GM08714 (cell line): ENCODE results near the gene SCFD2.
"Not testable (repeated sequence)": the region's sequence is repeated elsewhere in the genome, so short reads cannot be mapped to it uniquely, and the experiment has no call there.

ENCODE experiments used
- H3K4me3 ChIP-seq: fragments of 200-500 bp; sonication (Bioruptor generic); 2 replicates; pipeline ENCODE4 v1.5.1; 2014; ENCODE audit warnings: mild to moderate bottlenecking, low read length, inconsistent platforms
- ZNF274 ChIP-seq: IDR thresholded peaks from 2 replicates; pipeline ENCODE4 v1.6.1; 2012; ENCODE audit warnings: mild to moderate bottlenecking, low read depth, low read length

SCFD2 gene

DNA sequence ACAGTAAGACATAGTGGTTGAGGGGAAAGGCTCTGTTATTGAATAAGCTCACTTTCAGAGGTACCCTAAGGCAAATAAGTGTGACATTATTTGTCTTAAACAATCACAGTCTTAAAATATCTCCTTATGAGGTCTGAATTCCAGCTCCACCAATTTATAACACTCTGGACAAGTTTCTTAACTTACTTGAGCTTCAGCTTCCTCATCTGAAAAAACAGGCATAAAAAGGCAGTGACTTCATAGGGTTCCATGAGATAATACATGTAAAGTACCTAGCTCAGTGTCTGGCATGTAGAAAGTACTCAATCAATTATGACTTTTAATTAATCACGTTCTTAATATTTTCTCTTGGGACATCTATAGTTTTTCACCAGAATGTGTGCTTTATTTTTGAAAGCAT is 301.3 kb downstream of the SCFD2 start:
- H3K4me3 ChIP-seq = no peak overlapping the region
- no peak for TF ChIP-seq ZNF274

DNA sequence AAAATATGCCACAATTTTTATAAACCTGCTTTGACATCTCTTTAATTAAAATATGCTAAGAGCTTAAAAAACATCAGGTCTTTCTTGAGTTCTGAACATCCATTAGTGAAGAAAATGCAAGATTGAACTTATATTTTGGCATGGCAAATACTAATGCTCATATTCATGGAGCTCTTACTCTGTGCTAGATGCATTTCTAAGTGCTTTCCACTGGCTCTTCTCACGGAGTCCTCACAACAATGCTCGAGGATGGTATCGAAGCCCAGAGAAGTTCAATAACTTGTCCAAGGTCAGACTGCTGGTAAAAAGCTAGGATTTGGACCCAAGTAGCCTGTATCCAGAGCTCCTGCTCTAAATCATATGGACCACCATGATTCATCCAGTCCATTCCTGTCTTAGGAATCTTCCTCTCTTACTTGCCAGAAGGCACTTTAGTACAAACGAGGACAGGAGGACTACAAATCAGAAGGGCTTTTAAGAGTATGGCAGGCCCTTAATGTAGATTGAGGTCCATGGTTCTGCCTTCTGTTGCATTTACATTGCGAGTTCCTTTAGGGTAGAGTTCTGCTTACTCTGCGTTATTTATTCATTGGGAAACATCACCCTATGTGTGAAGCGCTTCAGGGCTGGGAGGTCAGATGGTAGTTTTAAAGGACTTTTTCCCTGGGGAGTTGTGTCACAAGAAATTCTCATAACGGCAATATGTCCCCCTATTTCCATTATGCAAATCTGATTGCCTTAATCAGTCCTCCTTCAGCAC is 304.6 kb downstream of the SCFD2 start:
- no peak for TF ChIP-seq ZNF274
- no peak overlapping the region for H3K4me3 ChIP-seq

DNA sequence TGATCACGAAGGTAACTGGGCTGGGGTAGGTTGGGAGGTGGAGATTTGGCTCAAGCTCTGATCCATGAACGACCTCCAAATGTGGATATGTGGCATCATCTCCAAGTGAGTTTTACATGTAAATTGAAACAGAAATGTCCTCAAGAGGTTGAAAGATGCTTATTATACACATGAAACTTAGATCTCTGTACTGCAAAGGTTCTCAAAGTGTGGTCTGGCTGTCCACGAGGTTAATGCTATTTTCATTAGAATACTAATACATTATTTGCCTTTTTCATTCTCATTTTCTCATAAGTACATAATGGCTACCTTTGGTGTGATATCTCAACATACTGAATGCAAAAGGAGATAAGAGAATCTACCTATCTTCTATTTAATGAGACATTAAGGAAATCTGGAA is 305.6 kb downstream of the SCFD2 start:
- no peak overlapping the region for H3K4me3 ChIP-seq
- no peak for TF ChIP-seq ZNF274

DNA sequence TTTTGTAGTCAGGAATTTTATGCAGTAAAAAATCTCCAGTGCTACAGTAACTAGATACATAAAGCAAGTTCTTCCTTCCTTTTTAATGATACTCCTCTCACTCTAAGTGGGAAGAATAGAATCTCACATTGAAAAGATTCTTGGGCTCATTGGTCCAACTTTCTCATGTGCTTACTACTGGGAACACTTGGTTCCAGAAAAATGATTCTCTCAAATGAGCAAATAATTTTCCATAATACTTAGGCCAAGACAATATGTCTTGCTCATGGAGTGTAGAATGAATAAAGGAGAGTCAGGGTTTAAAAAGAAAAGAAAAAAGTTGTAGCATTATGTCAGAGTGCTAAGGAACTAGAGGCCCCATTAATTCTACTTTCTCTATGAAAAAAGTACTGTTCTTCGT is 306.0 kb downstream of the SCFD2 start:
- no peak overlapping the region for H3K4me3 ChIP-seq
- no peak for TF ChIP-seq ZNF274

DNA sequence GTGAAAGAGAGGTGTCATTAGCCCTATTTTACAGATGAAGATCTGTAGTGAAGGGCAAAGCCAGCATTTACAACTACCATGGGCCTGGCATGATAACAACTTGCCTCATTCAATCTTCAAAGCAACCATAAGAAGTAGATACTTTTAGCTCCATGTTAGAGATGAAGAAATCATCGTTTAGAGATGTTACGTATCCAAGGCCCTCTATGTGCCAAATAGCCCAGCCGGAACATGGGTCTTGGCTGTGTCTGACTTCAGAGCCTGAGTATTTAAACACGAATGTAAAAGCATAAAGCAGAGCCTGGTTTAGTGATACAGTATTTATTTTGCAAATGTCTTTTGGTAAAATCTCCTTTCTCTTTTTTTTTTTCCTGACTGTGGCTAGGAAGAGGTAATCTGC is 306.6 kb downstream of the SCFD2 start:
- TF ChIP-seq ZNF274 = no peak

DNA sequence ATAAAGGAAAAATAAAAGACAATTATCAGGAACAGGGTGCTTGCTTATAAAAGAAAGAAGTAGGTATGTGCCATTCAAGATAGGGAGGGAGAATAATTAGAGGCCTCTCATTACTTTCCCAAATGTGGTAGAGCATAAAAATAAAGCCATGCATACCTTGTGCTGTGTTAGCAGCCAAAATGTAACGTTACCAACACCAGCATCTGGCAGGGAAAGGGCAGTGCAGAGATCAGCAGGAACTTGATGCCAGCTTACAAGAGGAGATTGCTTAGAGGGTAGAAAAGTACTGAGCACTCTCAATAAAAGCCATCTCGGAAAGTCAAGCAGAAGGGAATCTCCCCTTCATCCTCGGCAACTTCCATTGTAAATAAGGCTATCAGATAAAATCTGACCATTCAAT is 308.2 kb downstream of the SCFD2 start:
- TF ChIP-seq ZNF274 = no peak
- H3K4me3 ChIP-seq = no peak overlapping the region

More for the DNA sequence above, 306.6 kb downstream of the SCFD2 start:
- H3K4me3 ChIP-seq = no peak overlapping the region

DNA sequence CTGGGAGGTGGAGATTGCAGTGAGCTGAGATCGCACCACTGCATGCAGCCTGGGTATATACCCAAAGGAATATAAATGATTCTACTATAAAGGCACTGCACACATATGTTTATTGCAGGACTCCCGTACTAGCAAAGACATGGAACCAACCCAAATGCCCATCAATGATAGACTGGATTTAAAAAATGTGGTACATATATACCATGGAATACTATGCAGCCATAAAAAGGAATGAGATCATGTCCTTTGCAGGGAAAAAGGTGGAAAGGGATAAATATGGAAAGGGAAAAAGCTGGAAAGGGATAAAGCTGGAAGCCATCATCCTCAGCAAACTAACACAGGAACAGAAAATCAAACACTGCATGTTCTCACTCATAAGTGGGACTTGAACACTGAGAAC is 308.8 kb downstream of the SCFD2 start:
- H3K4me3 ChIP-seq = not testable (repeated sequence)

DNA sequence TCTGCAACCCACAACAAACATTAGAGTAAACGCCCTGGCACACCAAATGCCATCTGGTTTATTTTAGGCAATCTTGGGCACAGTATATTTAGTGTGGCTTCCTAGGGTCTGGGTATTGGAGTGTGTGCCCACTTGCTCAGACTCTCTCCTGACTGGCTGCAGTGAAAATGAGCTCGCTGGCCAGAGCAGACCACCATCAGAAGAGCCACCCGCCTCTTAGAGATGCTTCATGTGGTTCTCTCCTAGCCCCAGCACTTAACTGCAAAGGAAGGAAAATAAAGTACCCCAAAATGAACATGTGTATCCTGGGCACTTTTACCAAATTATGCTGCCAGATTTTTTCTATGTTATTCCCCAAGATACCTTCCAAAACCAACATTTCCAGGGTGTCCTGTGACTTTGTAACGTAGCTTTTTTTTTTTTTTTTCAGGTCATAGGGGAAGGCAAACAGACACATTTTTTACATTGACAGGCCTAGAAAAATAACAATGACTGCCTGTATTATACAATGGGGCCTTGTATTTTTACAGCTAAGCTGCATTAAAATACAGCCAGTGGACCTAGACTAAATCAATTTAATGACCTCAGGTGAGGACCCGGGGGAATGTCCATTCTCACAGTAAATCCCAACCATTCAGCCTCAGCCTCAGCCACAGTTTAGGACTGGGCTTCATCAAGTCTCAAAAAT is 310.0 kb downstream of the SCFD2 start:
- no peak for TF ChIP-seq ZNF274
- H3K4me3 ChIP-seq = no peak overlapping the region

DNA sequence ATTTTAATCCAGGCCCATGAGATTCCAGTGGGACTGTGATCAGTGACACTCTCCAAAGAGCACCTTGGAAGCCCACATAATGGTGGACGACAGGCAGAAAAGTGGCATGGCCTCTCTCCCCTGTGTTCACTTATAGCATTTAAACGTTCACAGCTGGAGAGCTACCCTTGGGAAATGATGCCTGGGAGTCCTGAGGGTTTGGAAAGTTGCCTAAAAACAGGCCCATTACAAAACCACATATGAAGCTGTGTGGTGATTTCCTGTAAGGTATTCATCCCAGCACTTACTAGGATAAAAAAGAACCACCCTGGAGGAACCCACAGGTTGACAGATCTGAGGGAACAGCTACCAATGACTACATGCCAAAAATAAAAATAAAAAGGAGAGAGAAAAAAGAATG is 310.6 kb downstream of the SCFD2 start:
- TF ChIP-seq ZNF274 = no peak

DNA sequence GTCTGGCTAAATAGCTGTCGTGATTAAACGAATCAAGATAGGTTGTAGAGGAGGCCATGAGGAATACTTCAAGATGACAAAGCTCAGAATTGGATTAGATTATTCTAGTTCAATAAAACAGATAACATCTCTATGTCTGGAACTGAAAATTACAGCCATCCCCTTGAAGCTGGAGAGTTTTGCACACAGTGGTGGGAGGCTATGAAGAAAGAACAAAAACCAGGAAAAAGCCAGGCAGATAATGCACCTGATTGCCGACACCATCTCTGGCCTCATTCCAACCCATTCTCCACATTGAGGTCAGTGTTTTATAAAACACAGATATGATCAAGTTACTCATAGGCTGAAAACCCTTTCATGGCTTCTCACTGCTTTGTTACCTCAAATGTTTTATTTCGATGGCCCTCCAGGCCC is 315.5 kb downstream of the SCFD2 start:
- no peak for TF ChIP-seq ZNF274
- H3K4me3 ChIP-seq = no peak overlapping the region

More for the DNA sequence above, 310.6 kb downstream of the SCFD2 start:
- H3K4me3 ChIP-seq = no peak overlapping the region

DNA sequence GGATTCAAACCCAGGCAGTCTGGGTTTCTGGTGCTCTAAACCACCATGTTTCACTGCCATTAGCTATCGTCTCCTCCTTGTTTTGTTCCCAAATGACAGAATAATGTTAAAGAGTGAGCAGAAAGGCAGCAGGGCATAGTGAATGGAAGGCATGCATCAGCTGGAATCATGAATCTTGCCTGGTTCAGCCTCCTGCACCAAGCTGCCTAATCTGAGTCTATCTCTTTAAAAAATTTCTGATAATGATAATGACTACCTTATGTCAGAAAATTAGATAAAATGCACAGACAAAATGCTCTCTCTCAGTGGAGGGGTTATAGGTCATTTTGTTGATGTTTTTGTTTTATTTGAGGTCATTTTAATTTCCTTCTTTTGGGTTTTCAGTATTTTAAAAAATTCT is 316.3 kb downstream of the SCFD2 start:
- no peak for TF ChIP-seq ZNF274
- no peak overlapping the region for H3K4me3 ChIP-seq

DNA sequence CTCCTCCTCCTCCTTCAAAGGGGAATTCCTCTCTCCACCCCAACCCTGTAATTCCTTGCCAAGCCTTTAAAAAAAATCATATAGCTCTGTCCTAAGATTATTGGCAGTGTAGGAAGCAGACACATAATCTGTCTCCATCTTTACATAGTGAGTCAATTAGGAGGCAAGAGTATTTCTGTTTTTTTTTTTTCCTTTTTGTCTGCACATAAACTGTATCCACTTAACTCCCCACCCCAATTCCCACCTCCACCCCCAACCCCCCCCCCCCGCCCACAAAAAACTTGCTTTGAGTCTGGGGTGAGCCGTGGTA is 321.3 kb downstream of the SCFD2 start:
- TF ChIP-seq ZNF274 = no peak
- no peak overlapping the region for H3K4me3 ChIP-seq

DNA sequence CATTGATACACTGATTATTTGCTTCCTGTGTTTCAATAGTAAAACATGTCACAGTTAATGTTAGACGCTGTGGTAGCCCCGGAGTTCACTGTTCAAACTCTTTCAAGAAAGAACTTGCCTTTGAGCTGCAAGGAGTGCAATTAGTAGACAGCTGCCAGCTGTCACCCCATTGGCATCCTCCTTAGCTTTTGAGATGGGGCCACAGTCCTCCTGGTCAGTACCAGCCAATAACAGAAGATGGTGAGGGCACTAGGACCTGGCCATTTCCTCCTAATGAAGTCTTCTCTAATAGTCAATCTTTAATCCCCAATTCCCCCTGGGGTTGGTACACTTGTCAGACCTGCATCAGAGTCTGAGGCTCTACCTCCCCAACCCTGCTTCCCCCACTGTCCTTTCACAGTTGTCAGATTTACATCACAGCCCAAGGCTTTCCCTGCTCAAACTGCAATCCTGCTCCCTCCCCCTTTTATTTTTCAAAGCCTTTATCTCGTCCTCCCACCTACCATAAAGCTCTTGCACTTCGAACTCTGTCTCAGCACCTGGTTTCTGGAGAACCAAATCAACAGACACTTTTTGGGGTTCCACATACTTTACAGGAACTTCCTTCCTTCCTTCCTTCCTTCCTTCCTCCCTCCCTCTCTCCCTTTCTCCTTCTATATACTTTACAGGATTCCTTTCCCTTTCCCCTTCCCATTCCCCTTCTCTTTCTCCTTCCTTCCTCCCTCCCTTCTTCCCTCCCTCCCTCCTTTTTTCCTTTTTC is 321.8 kb downstream of the SCFD2 start:
- no peak overlapping the region for H3K4me3 ChIP-seq
- no peak for TF ChIP-seq ZNF274

DNA sequence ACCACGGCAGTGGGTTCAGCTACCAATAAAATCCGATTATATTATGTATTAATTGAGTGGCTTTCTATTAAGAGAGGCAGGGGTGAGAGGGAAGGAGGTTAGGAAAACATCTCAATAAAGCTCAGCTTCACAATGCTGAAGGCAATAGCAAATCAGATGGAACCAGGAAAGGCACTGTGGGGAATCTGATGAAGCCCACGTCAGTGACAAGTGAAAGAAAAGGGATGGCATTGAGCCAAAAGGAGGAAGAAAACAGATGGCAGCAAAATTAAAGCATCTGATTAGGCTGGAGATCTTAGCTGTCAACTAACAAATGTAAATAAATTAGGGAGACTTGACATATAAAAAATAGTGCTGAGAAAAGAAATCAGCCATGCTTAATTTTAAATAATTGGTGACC is 322.8 kb downstream of the SCFD2 start:
- TF ChIP-seq ZNF274 = no peak
- no peak overlapping the region for H3K4me3 ChIP-seq

DNA sequence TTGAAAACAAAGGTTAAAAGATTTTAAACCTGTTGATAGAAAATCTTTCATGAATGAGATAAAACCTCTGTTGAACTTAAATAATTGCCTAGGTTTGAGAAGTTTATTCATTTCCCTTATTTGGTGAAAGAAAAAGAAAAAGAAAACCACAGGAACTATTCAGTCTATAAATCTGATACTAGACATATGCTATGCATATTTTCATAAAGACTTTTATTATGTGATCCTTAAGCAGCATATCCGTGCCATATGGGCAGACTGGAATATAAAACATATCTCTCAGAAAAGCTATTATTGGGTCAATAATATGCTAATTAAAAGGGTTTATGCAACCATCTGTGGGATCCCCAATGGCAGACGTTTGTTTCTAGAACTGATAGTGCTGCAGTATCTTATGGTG is 325.0 kb downstream of the SCFD2 start:
- no peak overlapping the region for H3K4me3 ChIP-seq
- no peak for TF ChIP-seq ZNF274

DNA sequence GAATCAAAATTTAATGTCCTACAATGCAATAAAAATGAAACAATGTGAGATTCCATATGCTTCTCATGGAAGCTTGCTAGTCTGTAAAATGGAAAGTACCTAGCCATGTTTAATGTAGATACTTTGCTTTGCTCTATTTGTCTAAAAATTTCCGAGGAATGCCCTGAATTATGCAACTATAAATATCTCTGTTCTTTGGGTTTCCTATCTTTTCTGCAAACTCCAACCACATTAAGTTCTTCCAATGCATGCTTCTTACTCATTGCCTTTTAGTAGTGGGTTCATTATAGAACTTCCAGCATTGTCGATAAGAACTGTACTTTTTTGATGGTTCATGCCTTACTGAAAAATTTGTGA is 325.4 kb downstream of the SCFD2 start:
- TF ChIP-seq ZNF274 = no peak
- H3K4me3 ChIP-seq = no peak overlapping the region
